Bronchial epithelial cell (primary cell): ENCODE data around the gene TCF21. TPM values are rescaled to one million over a fixed set of nuclear protein-coding genes. Genes with fewer than 3 reads are reported as not detected.
A peak's percentile ranks its signal among the peaks of the same experiment; 100 is the strongest.

Source experiments
- DNase-seq: peaks from one replicate; pipeline ENCODE4 v3.0.0-alpha.2; 2010; ENCODE audit warnings: low read depth
- FAIRE-seq: peaks from 2 replicates; lab custom pipeline; 2011; peaks lifted over from hg19 to GRCh38; lab: Jason Lieb, UNC
- H3K27me3 ChIP-seq: 2 replicates; pipeline ENCODE4 v1.5.1; 2011; ENCODE audit warnings: low read length; ENCODE audit not compliant: control insufficient read depth, insufficient read depth
- H3K36me3 ChIP-seq: 2 replicates; pipeline ENCODE4 v1.5.1; 2011; ENCODE audit warnings: low read length; ENCODE audit not compliant: control insufficient read depth, insufficient read depth
- H3K4me3 ChIP-seq: 2 replicates; pipeline ENCODE4 v1.5.1; 2011; ENCODE audit warnings: mild to moderate bottlenecking, low read depth, low read length, control low read depth
- total RNA-seq: library from RNA; depleted of rRNA; stranded (reverse); fragments of >200 nt; gene quantifications from 2 replicates; pipeline ENCODE4 v1.2.1, GENCODE V29; 2014
- TF ChIP-seq, protein P1 (sequence below): IDR thresholded peaks from 2 replicates; pipeline ENCODE4 v1.5.1; 2011; ENCODE audit warnings: mild to moderate bottlenecking, moderate library complexity, low read length, control low read depth, inconsistent platforms; ENCODE audit not compliant: insufficient read depth, severe bottlenecking

TCF21 gene
- total RNA-seq, 1 donor from 2014 or later = 0.26 TPM

DNA sequence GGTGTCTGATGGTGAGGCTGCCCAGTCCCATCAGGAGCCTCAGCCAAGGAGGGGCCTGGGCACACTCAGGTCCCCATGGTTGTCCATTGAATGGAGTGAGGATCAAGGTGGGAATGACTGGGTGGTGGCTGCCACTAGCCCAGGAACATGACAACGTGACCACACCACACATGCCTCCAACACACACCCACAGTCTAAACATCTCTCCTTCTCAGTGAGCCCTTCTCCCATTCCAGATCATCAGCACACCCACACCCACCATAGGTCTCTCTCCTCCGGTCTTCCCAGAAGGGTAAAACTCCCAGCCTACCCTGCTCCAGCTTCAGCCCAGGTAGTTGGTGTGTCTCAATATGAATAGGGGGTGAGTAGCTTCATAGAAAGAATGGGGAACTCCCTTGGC, 5.5 kb downstream of the TCF21 start:
- no peak overlapping the region for H3K4me3 ChIP-seq
- H3K27me3 ChIP-seq = peaks cover 65% of the 10 kb centered on the region
- FAIRE-seq = peak; percentile 83
- no peaks in the 10 kb centered on the region for H3K36me3 ChIP-seq
- no peak for DNase-seq
- TF ChIP-seq, protein P1, sequence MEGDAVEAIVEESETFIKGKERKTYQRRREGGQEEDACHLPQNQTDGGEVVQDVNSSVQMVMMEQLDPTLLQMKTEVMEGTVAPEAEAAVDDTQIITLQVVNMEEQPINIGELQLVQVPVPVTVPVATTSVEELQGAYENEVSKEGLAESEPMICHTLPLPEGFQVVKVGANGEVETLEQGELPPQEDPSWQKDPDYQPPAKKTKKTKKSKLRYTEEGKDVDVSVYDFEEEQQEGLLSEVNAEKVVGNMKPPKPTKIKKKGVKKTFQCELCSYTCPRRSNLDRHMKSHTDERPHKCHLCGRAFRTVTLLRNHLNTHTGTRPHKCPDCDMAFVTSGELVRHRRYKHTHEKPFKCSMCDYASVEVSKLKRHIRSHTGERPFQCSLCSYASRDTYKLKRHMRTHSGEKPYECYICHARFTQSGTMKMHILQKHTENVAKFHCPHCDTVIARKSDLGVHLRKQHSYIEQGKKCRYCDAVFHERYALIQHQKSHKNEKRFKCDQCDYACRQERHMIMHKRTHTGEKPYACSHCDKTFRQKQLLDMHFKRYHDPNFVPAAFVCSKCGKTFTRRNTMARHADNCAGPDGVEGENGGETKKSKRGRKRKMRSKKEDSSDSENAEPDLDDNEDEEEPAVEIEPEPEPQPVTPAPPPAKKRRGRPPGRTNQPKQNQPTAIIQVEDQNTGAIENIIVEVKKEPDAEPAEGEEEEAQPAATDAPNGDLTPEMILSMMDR = no peak

DNA sequence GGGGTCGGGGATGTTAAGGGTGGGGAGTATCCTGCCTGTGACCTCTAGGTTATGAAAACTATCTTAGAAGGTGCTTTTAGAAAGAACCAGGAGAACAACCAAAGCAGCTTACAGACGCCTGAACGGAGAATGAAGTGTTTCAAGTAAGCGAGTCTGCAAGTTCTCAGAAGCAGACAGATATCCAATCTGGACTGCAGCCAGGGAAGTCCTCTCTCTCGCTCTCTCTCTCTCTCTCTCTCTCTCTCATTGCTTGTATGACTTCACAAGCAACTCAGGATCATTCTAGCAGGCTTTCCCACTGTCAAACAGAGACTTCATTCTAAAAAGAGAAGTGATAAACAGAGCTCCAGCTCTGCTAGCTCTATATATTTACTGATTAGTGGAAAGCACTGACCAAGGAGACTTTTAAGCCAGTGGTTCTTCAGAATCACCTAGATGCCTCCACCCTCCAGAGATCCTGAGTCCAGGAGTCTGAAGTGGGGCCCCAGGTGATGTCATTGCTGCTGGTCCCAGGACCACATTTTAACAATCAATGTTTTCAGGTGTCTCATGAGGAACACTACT, 6.0 kb downstream of the TCF21 start:
- no peak for DNase-seq
- no peak for FAIRE-seq
- Histone ChIP-seq H3K4me3 (no peak overlapping the region), H3K36me3 (no peaks in the 10 kb centered on the region), H3K27me3 (peaks cover 60% of the 10 kb centered on the region)
- TF ChIP-seq, protein P1 = no peak

DNA sequence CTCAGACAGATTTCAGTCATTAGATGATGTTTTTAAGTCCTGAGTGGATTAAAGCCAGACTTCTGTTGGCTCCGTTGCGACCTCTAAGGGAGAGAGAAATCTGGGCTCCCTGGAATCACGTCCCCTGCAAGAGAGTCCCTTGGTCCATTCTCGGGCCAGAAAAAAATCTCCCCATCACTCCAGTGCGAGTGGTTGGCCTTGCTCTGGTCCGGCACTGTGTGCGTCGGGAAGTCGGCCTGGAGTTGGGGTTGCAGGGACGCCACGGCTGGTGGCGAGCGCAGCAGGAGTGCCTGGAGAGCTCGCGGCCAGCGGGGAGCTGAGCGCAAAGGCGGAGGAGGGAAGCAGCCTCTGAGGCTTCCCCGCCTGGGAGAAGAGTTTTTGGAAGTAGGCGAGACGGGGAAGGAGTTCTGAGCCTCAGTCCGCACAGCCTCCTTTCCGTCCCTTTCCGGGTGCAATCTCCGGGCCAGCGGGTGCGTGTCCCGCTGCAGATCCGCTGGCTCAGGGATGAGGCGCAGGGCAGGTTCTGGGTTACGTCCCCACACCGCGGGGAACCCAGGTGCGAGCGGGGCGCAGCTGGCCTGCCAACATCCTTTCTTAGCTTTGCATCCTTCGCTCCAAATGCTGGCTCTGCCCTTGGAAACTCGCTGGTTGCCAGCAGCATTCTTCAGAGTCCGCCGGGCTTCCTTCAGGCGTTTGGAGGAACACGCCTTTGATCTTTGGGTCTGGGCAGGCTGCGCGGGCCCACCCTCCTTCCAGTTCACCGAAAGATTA, 6.8 kb downstream of the TCF21 start:
- peaks cover 54% of the 10 kb centered on the region for H3K27me3 ChIP-seq
- H3K36me3 ChIP-seq = no peaks in the 10 kb centered on the region
- TF ChIP-seq, protein P1 = no peak
- no peak for FAIRE-seq
- no peak for DNase-seq
- no peak overlapping the region for H3K4me3 ChIP-seq

DNA sequence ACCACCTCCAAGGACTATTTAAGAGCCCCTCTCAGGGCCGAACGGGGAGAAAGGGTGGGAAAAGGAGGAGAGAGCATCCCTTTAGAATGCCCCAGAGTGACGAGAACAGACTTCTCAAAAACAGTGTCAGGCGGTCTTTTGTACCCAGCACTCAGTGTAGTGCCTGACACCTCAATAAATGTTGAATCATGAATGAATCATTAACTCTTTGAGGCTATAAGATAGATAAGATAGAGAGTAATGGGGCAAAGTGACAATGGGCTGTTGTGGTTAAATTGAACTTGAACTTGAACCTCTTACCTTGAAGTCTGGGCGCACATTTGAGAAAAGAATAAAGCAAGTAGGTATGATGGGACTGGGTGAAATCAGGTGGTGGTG, 7.4 kb downstream of the TCF21 start:
- Histone ChIP-seq H3K36me3 (no peaks in the 10 kb centered on the region), H3K4me3 (no peak overlapping the region), H3K27me3 (peaks cover 48% of the 10 kb centered on the region)
- no peak for FAIRE-seq
- no peak for DNase-seq
- TF ChIP-seq, protein P1 = no peak

DNA sequence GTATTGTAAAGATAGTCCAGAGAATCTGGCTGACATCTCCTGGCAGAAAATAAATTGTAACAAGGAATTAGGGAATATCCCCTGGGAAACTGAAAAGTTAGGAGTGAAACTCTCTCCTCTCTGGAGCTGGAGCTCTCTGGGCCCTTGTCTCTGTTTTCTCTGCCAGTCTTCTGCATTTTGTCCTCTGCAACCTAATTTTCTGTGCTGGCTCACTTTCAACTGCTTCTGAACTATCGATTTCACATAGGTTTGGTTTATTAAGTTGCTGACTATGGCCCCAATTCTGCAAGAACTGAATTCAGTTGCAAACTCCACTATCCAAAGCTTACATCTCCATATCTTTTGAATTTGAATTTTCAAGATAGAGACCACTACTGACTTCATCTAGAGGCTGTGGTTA, 9.3 kb downstream of the TCF21 start:
- TF ChIP-seq, protein P1 = no peak
- no peak for DNase-seq
- Histone ChIP-seq H3K4me3 (no peak overlapping the region), H3K27me3 (peaks cover 38% of the 10 kb centered on the region), H3K36me3 (no peaks in the 10 kb centered on the region)
- FAIRE-seq = no peak
